ENCODE data around the gene NUAK1.

Gene NUAK1

GRCh38 chr12:106039646-106040404, 98.9 kb downstream of the NUAK1 start:
- Histone ChIP-seq H3K27ac (no peak overlapping the region), H3K27me3 (replicated peaks) (no peaks in the 10 kb centered on the region), H3K36me3 (replicated peaks) (no peaks in the 10 kb centered on the region), H3K4me3 (ENCODE audit: low read depth, low read length) (no peak overlapping the region)
- in situ Hi-C loops (cut with HindIII; ENCODE audit: low pct_ligation_motif_present, low sequenced_read_pairs): no loop called here
- no peak for DNase-seq
- TF ChIP-seq CTCF (IDR thresholded peaks at IDR 0.05; ENCODE audit: low read depth, low read length, missing control alignments): no peak

DNA sequence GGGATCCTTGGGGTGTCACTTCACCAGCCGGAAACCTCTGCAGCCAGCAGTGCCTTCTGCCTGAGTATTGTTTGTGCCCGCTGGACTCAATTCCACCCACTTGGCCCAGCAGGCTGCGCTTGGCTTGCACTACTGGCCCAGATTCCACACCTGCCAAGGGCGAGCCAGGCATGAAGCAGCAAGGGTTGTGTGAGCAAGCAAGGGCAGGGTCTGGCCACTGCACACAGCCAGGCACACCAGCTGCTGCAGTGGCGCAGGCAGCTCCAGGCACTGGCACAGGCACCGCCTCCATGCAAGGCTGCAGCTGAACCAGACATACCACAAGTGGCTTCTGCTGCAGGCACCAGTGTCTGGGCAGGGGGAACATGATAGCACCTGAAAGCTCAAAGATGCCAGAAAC, 99.5 kb downstream of the NUAK1 start:
- no peak for DNase-seq
- TF ChIP-seq CTCF (IDR thresholded peaks at IDR 0.05; ENCODE audit: low read depth, low read length, missing control alignments): no peak
- H3K4me3 ChIP-seq (ENCODE audit: low read depth, low read length): no peak overlapping the region
- H3K27me3 ChIP-seq (replicated peaks): no peaks in the 10 kb centered on the region
- H3K36me3 ChIP-seq (replicated peaks): no peaks in the 10 kb centered on the region
- in situ Hi-C loops (cut with HindIII; ENCODE audit: low pct_ligation_motif_present, low sequenced_read_pairs): no loop called here
- no peak overlapping the region for H3K27ac ChIP-seq

- Histone ChIP-seq H3K27ac (no peak overlapping the region), H3K36me3 (replicated peaks) (no peaks in the 10 kb centered on the region), H3K4me3 (ENCODE audit: low read depth, low read length) (no peak overlapping the region), H3K27me3 (replicated peaks) (no peaks in the 10 kb centered on the region)
- in situ Hi-C loops (cut with HindIII; ENCODE audit: low pct_ligation_motif_present, low sequenced_read_pairs): no loop called here
- TF ChIP-seq CTCF (IDR thresholded peaks at IDR 0.05; ENCODE audit: low read depth, low read length, missing control alignments): no peak
- DNase-seq: no peak
Observed at GRCh38 chr12:106037524-106038298, 101.0 kb downstream of the NUAK1 start.

GRCh38 chr12:106035421-106035820, 103.3 kb downstream of the NUAK1 start:
- DNase-seq: no peak
- Histone ChIP-seq H3K27me3 (replicated peaks) (no peaks in the 10 kb centered on the region), H3K27ac (no peak overlapping the region), H3K36me3 (replicated peaks) (no peaks in the 10 kb centered on the region), H3K4me3 (ENCODE audit: low read depth, low read length) (no peak overlapping the region)
- TF ChIP-seq CTCF (IDR thresholded peaks at IDR 0.05; ENCODE audit: low read depth, low read length, missing control alignments): no peak
- in situ Hi-C loops (cut with HindIII; ENCODE audit: low pct_ligation_motif_present, low sequenced_read_pairs): no loop called here

- in situ Hi-C loops (cut with HindIII; ENCODE audit: low pct_ligation_motif_present, low sequenced_read_pairs): no loop called here
- no peak for TF ChIP-seq CTCF (IDR thresholded peaks at IDR 0.05; ENCODE audit: low read depth, low read length, missing control alignments)
- Histone ChIP-seq H3K27me3 (replicated peaks) (no peaks in the 10 kb centered on the region), H3K36me3 (replicated peaks) (no peaks in the 10 kb centered on the region), H3K27ac (no peak overlapping the region), H3K4me3 (ENCODE audit: low read depth, low read length) (no peak overlapping the region)
- DNase-seq: no peak
Observed at GRCh38 chr12:106034316-106034715, 104.4 kb downstream of the NUAK1 start.

All from brain microvascular endothelial cell (primary cell).